Mucosa of stomach (tissue), 1 donor: ENCODE data around the gene SORCS2.

ENCODE experiments used
- H3K27me3 ChIP-seq: one replicate; pipeline ENCODE4 v1.7.0; 2013; ENCODE audit warnings: mild to moderate bottlenecking, low read length; ENCODE audit not compliant: control insufficient read depth, insufficient read depth
- H3K36me3 ChIP-seq: one replicate; pipeline ENCODE4 v1.7.0; 2013; ENCODE audit warnings: low read length; ENCODE audit not compliant: control insufficient read depth, insufficient read depth
- H3K4me1 ChIP-seq: one replicate; pipeline ENCODE4 v1.7.0; 2013; ENCODE audit warnings: mild to moderate bottlenecking, low read length; ENCODE audit not compliant: control insufficient read depth, insufficient read depth
- H3K4me3 ChIP-seq: one replicate; pipeline ENCODE4 v1.7.0; 2013; ENCODE audit warnings: low read length
- H3K9ac ChIP-seq: one replicate; pipeline ENCODE4 v1.7.0; 2013; ENCODE audit warnings: mild to moderate bottlenecking, low read length, moderate library complexity
- H3K9me3 ChIP-seq: one replicate; pipeline ENCODE4 v1.7.0; 2013; ENCODE audit warnings: mild to moderate bottlenecking, low read length, moderate library complexity; ENCODE audit not compliant: control insufficient read depth
- donor health status: Pancreatic carcinoma.

Gene SORCS2

DNA sequence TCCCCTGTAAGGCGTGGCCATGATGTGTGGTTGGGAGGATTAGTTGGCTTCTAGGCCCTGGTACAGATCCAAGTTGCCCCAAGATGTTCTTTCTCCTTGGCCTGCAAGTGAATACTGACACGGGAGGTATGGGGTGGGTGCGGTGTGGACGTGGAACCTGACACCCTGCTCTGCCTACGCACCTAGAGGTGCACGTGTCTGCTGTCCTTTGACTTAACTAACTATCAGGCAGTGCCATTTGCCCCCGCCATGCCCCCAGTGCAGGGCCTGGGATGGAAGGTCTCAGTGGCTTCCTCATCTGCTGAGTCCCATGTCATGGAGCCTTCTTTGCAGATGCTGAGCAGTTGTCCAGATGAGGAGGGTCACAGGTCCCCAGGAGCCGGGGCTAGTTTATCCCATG, 151.6 kb downstream of the SORCS2 start:
- no peaks in the 10 kb centered on the region for H3K9me3 ChIP-seq
- no peak overlapping the region for H3K9ac ChIP-seq
- no peaks in the 10 kb centered on the region for H3K4me1 ChIP-seq
- H3K27me3 ChIP-seq, result no peaks in the 10 kb centered on the region
- no peak overlapping the region for H3K4me3 ChIP-seq
- no peaks in the 10 kb centered on the region for H3K36me3 ChIP-seq

DNA sequence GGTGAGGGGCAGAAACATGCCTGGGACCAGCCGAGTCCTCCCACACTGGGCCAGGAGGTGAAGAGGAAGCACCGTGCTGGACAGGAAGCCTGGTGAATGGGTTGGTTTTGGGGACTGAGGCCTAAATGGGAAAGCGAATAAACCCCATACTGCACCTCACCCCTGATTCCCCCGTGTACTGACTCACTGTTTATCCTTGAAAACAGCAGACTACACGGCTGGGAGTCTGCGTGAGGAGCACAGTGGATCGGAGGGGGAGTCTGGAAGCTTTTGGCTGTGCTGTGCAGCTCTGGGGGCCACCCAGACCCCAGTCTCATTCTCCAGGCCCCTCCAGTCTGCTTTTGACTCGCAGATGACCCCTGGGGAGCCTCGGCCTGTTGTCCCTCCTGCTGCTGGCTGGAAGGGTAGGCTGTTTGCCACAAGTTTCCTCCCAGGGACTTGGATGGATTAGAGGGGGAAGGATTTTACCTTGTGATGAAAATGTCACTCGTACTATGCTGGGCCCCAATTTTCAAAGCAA, 152.4 kb downstream of the SORCS2 start:
- Histone ChIP-seq H3K36me3 (no peaks in the 10 kb centered on the region), H3K9me3 (no peaks in the 10 kb centered on the region), H3K4me1 (no peaks in the 10 kb centered on the region), H3K27me3 (no peaks in the 10 kb centered on the region), H3K4me3 (no peak overlapping the region), H3K9ac (no peak overlapping the region)

DNA sequence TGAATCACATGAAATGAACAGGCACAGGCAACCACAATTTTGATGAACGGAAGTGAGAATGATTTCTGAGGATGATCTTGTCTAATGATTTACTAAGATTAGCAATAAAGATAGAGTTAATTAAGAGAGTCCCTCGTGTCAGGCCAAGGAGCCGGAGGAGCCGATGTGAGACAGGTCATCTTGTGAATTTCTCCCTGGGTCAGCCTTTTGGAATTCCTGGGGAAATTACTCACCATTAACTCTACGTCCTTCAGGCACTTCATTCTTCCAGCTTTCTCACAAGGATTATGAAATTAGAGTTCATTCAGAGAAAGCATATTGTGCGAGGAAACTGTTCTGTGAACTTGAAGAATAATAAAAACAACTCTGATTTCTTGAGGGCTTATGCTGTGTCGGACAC, 155.6 kb downstream of the SORCS2 start:
- Histone ChIP-seq H3K4me3 (no peak overlapping the region), H3K9ac (no peak overlapping the region), H3K9me3 (no peaks in the 10 kb centered on the region), H3K36me3 (no peaks in the 10 kb centered on the region), H3K27me3 (no peaks in the 10 kb centered on the region), H3K4me1 (no peaks in the 10 kb centered on the region)

DNA sequence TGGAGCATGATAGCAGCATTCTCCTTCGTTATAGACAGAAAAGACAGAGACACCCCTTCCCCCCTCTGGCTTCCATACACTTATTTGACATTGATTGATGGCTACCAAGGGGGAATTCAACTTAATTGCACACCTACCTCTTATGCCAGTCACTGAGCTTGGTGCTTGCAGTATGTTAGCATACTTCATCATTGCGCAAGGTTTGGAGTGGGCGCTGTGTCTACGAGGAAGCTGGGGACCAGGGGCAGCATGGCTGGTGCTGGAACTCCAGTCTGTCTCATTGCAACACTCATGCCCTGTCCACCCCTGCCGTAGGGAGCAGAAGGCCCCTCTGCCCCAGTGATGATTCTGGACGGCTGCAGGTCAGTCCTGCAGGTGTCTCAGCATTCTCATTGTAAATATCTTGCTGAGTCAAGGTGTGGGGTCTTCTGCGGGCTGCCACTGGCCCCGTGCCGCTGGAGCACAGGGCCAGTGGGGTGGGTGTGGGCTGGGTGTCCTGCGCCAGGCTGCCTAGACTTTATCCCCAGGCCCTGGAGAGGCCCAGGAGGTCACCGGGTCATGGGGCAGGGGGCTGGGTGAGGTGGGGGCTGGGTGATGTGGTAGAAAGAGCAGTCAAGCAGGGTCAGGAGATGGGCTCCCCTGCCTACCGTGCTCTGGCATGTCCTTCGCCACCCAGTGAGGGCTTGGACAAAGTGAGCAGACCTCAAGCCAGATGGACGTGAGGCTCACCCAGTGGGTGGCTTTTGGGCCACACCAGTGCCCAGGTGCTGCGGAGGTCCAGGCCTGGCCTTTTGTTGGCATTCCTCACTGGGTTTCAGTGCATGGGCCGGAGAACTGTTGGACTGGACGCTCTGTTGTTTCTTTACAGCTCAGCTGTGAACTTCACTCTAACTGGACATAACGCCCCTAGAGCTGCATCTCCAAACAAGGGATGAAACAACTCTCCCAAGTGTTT, 156.9 kb downstream of the SORCS2 start:
- no peak overlapping the region for H3K9ac ChIP-seq
- H3K9me3 ChIP-seq, result no peaks in the 10 kb centered on the region
- no peaks in the 10 kb centered on the region for H3K4me1 ChIP-seq
- no peaks in the 10 kb centered on the region for H3K36me3 ChIP-seq
- no peaks in the 10 kb centered on the region for H3K27me3 ChIP-seq
- H3K4me3 ChIP-seq, result no peak overlapping the region

DNA sequence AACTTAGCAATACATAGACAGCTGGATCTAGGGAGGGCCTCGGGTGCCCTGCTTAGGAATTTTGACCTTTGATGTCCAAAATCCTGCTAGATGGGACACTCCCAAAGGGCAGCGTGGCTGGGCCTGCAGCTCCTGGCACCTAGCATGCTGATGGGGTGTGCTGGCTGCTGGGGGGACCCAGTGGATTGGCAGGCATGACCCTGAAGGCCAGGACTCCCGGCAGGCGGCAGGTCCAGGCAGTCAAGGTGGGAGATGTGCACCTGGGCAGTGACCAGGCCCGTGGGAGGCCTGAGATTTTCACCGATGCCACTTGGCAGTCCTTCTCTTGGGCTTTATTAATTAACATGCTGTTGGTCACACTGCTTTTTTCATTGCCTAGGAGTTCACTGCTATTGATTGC, 158.1 kb downstream of the SORCS2 start:
- Histone ChIP-seq H3K36me3 (no peaks in the 10 kb centered on the region), H3K9ac (no peak overlapping the region), H3K4me3 (no peak overlapping the region), H3K4me1 (no peaks in the 10 kb centered on the region), H3K27me3 (no peaks in the 10 kb centered on the region), H3K9me3 (no peaks in the 10 kb centered on the region)

DNA sequence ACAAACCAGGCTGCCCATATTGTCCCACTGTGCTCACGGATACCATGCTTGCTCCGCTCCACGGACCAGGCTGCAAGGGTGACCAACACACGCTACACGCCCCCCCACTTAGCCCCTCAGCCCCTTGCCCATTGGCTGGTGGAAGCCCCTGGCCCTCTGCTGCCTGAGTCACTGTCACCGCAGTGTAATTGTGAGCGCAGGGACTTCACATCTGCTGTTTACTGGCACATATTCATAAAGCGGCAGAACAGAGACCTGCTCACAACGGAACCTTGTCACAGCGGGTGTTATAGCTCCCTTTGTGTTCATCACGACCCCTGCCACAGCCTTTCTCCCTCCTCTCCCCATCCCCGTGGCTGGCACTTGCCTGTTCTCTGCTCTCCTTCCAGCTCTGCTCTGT, 158.7 kb downstream of the SORCS2 start:
- no peaks in the 10 kb centered on the region for H3K27me3 ChIP-seq
- no peaks in the 10 kb centered on the region for H3K4me1 ChIP-seq
- H3K4me3 ChIP-seq, result no peak overlapping the region
- no peaks in the 10 kb centered on the region for H3K9me3 ChIP-seq
- no peak overlapping the region for H3K9ac ChIP-seq
- no peaks in the 10 kb centered on the region for H3K36me3 ChIP-seq

DNA sequence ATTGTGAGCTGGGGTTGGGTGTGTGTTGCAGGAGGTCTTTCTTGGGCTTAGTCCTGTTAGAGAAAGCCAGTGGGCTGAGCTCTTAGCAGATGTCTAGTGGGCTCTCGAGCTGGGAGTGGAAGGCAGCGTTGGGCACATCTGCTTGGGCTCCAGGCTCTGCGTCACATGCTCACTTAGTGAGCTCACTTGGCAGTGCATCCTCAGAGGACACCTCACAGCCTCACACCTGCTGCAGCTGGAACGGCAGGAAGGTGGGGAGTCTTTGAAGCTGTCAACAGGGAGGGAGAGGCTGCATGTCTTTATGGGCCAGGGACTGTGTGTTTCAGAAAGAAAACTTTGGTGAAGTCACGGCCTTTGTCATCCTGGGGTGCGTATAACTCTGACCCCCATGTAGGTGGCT, 160.1 kb downstream of the SORCS2 start:
- no peaks in the 10 kb centered on the region for H3K27me3 ChIP-seq
- no peak overlapping the region for H3K9ac ChIP-seq
- no peaks in the 10 kb centered on the region for H3K4me1 ChIP-seq
- no peaks in the 10 kb centered on the region for H3K36me3 ChIP-seq
- no peak overlapping the region for H3K4me3 ChIP-seq
- no peaks in the 10 kb centered on the region for H3K9me3 ChIP-seq

DNA sequence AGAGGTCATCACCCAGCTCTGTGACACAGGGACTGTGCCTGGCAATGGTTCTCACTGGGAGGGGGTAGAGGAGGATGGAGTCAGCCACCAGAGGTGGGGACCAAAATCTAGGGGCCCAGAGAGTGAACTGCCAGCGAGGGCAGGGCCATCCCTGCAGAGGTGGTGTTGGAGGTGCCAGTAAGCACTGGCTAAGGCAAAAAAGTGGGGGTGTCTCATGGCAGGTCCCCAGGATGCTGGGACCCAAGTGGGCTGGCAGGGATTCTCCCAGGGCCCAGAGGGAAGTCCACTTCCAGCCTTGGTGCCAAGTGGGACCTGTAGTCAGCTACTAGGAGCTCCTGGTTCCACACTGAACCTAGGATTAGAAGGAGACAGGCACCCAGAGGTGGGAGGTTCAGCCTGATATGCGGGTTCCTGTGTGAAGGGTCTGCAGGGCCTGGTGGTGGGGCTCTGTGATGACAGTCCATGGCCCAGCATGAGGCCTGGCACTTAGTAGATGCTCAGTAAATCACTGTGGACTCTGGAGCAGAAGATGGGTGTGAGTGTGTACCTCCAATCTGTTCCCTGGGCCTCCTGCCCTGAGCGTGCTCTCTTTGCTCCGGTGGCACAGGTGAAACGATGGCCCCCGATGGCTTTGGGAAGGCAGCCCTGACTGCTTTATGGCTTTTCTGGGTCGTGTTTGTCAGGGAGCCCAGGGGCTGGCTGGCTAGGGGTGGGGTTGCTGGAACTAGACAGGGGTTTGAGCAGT, 160.9 kb downstream of the SORCS2 start:
- H3K9me3 ChIP-seq, result no peaks in the 10 kb centered on the region
- no peaks in the 10 kb centered on the region for H3K4me1 ChIP-seq
- no peaks in the 10 kb centered on the region for H3K36me3 ChIP-seq
- H3K27me3 ChIP-seq, result no peaks in the 10 kb centered on the region
- H3K4me3 ChIP-seq, result no peak overlapping the region
- no peak overlapping the region for H3K9ac ChIP-seq

DNA sequence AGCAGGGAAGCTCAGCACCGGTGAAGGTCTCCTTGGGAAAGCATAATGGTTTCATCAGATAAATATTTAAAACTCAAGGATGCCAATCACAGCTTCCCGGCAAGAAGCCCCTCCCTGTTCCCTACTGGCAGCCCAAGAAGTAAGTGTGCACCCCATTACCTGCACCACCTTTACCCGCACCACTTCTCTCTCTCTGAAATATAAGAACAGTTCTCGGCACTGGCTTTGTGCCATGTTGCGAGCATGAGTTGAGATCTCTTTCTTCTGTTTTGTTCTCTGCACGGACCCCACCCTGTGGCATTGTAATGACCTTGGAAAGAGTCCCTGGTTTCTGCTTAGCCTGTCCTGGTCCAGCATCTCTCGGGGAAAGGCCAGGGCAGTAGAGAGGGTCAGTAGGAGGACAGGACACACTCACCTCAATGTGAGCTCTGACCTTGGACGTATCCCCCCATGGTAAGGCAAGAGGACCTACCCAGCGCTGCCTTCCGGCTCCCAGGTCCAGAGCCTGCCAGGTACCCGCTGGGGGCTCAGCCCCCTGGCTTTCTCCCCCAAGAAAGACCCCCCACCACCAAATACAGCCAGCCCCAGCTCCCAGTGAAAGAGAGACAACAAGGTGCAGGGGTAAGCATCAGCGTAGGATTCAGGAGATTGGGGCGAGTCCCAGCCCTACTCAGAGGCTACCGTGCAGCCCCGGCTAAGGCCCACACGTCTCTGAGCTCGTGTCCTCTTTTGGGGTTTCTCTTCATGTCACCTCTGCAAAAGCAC, 161.7 kb downstream of the SORCS2 start:
- Histone ChIP-seq H3K9ac (no peak overlapping the region), H3K4me1 (no peaks in the 10 kb centered on the region)

DNA sequence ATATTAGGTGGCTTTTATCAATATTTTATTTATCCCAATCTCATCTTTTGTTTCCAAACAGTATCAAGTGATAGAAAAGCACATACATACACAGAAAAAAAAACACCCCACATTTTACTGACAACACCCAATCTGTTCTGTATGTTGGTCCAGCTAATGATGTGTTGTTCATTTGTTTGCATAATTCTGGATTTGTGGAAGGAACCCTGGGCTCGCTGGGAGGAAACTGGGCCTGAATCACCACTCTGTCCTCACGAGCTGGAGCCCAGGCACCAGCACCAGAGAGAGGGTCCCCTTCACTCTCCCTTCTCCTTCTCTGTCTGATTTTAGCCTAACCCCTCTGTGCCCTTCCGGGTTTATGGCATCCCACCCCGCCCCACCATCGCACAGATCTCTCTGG, 162.6 kb downstream of the SORCS2 start:
- Histone ChIP-seq H3K4me3 (no peak overlapping the region), H3K27me3 (no peaks in the 10 kb centered on the region), H3K4me1 (no peaks in the 10 kb centered on the region), H3K9ac (no peak overlapping the region), H3K9me3 (no peaks in the 10 kb centered on the region), H3K36me3 (no peaks in the 10 kb centered on the region)

More for the DNA sequence above, 161.7 kb downstream of the SORCS2 start:
- Histone ChIP-seq H3K4me3 (no peak overlapping the region), H3K36me3 (no peaks in the 10 kb centered on the region), H3K27me3 (no peaks in the 10 kb centered on the region), H3K9me3 (no peaks in the 10 kb centered on the region)

DNA sequence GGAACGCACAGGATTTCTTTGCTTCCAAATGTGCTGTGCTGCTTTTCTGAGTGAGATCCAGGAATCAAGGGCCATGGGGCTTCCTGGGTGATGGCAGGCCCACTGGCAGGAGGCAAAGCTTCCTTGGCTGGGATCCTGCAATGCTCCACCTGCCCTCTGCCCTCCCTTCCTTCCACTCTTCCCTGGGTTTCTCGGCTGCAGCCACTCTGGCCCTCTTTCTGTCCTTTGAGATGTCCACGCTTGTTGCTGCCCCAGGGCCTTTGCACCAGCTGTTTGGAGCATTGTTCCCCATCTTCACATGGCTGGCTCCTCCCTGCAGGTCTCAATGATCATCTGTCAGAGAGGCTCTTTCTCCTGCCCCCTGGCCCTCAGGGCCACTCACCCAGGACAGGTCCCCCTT, 163.5 kb downstream of the SORCS2 start:
- H3K27me3 ChIP-seq, result no peaks in the 10 kb centered on the region
- H3K9me3 ChIP-seq, result no peaks in the 10 kb centered on the region
- no peak overlapping the region for H3K9ac ChIP-seq
- no peaks in the 10 kb centered on the region for H3K36me3 ChIP-seq
- H3K4me1 ChIP-seq, result no peaks in the 10 kb centered on the region
- H3K4me3 ChIP-seq, result no peak overlapping the region
